HepG2 (cell line): ENCODE results near the gene FHL3. TPM values are rescaled to one million over a fixed set of nuclear protein-coding genes. Genes with fewer than 3 reads are reported as not detected.

ENCODE experiments used
- ATAC-seq: fragments of 200-7000 bp; cut with Tn5 transposase; 3 replicates; pipeline ENCODE4 v1.9.1; 2020; ENCODE audit warnings: mild to moderate bottlenecking, moderate library complexity
- BruUV-seq: library from RNA; stranded (reverse); fragments of 400-500 nt; replicated peaks from 2 replicates; lab custom pipeline; 2021; lab: Mats Ljungman, UMichigan
- CTCF ChIA-PET: fragments of 300-600 bp; formaldehyde crosslinking; extraction: SDS; loops from one replicate; lab custom pipeline; 2021; ENCODE audit warnings: low total read pairs, inconsistent platforms, low intra/inter-chr PET ratio; lab: Yijun Ruan, JAX
- POLR2A ChIA-PET: fragments of 350-600 bp; sonication (Branson Sonifier 250); formaldehyde crosslinking; loops from one replicate; lab custom pipeline; 2020; ENCODE audit warnings: antibody characterized with exemption, inconsistent platforms; lab: Yijun Ruan, JAX
- DNase-seq: peaks from one replicate; pipeline ENCODE4 v3.0.0-alpha.2; 2015; ENCODE audit warnings: low spot score
- FAIRE-seq: peaks from 3 replicates; lab custom pipeline; 2011; peaks lifted over from hg19 to GRCh38; lab: Jason Lieb, UNC
- H2AFZ ChIP-seq: one replicate; pipeline ENCODE4 v1.6.1; 2011; ENCODE audit warnings: low read length, inconsistent platforms
- H3K27ac ChIP-seq: fragments of 300-600 bp; 3 replicates; pipeline ENCODE4 v1.8.0; 2011; ENCODE audit warnings: mixed run types, mild to moderate bottlenecking, mixed read lengths, low read length, inconsistent platforms; ENCODE audit not compliant: insufficient read depth; ENCODE audit errors: extremely low read length
- H3K27me3 ChIP-seq, 2 experiments: fragments of 200-600 bp in 1 of 2; 2 replicates in 1 of 2; 3 replicates in 1 of 2; pipeline versions ENCODE4 v1.6.0 to v1.8.0; 2011; ENCODE audit warnings: low read length in 2 of 2, mild to moderate bottlenecking in 2 of 2, moderate library complexity in 2 of 2, inconsistent platforms in 1 of 2; ENCODE audit not compliant: insufficient read depth in 2 of 2, control insufficient read depth in 1 of 2
- H3K36me3 ChIP-seq, 2 experiments: fragments of 200-600 bp in 1 of 2; replicated peaks in 1 of 2; 2 replicates in 1 of 2; 3 replicates in 1 of 2; pipeline versions ENCODE4 v1.5.1 to v1.8.0; 2011; ENCODE audit warnings: low read length in 2 of 2, inconsistent platforms in 1 of 2; ENCODE audit not compliant: insufficient read depth in 2 of 2, control insufficient read depth in 1 of 2
- H3K4me1 ChIP-seq: 2 replicates; pipeline ENCODE4 v1.5.1; 2012; ENCODE audit warnings: low read length, inconsistent platforms; ENCODE audit not compliant: insufficient read depth
- H3K4me2 ChIP-seq: 2 replicates; pipeline ENCODE4 v1.6.0; 2011; ENCODE audit warnings: low read depth, low read length, inconsistent platforms
- H3K4me3 ChIP-seq, 3 experiments: fragments of 200-600 bp in 1 of 3; sonication (generic), shearing (Covaris generic) in 1 of 3; replicated peaks in 1 of 3; 2 replicates each; pipeline ENCODE4 v1.5.1; 2011 to 2016; ENCODE audit warnings: low read length in 3 of 3, inconsistent platforms in 2 of 3, low read depth in 2 of 3, mild to moderate bottlenecking in 2 of 3, control low read depth in 1 of 3, mixed read lengths in 1 of 3; ENCODE audit not compliant: insufficient read depth in 1 of 3
- H3K79me2 ChIP-seq: one replicate; pipeline ENCODE4 v1.6.1; 2011; ENCODE audit warnings: low read length, inconsistent platforms; ENCODE audit not compliant: insufficient read depth
- H3K9ac ChIP-seq: 2 replicates; pipeline ENCODE4 v1.6.0; 2011; ENCODE audit warnings: mild to moderate bottlenecking, low read depth, low read length, inconsistent platforms; ENCODE audit not compliant: insufficient read depth
- H3K9me3 ChIP-seq: 2 replicates; pipeline ENCODE4 v1.5.1; 2012; ENCODE audit warnings: mild to moderate bottlenecking, low read length
- H4K20me1 ChIP-seq: 2 replicates; pipeline ENCODE4 v1.6.0; 2011; ENCODE audit warnings: inconsistent platforms, mild to moderate bottlenecking, low read length, moderate library complexity; ENCODE audit not compliant: insufficient read depth
- AGO1 ChIP-seq: fragments of 200-400 bp; formaldehyde crosslinking; IDR thresholded peaks from 2 replicates; pipeline ENCODE4 v1.6.1; 2017; ENCODE audit warnings: mild to moderate bottlenecking, low read depth, low read length, moderate library complexity; ENCODE audit not compliant: poor library complexity, severe bottlenecking
- MEF2D ChIP-seq: sonication (generic); formaldehyde crosslinking; IDR thresholded peaks from 2 replicates; pipeline ENCODE4 v1.5.1; 2020; ENCODE audit warnings: mild to moderate bottlenecking, missing genetic modification reagents
- MTF1 ChIP-seq: sonication (generic); formaldehyde crosslinking; IDR thresholded peaks from 2 replicates; pipeline ENCODE4 v1.5.0; 2020; ENCODE audit warnings: missing genetic modification reagents
- TCF7L2 ChIP-seq: IDR thresholded peaks from 2 replicates; pipeline ENCODE4 v1.6.1; 2011; ENCODE audit warnings: mild to moderate bottlenecking, low read depth, low read length, moderate library complexity
- ZBTB42 ChIP-seq: sonication (generic); formaldehyde crosslinking; IDR thresholded peaks from 2 replicates; pipeline ENCODE4 v1.5.0; 2020; ENCODE audit warnings: mild to moderate bottlenecking, missing genetic modification reagents
- ZFYVE20 ChIP-seq: sonication (generic); formaldehyde crosslinking; IDR thresholded peaks from 2 replicates; pipeline ENCODE4 v1.8.0; 2023; ENCODE audit warnings: low read depth, mild to moderate bottlenecking, moderate library complexity, missing genetic modification reagents, borderline replicate concordance
- ZNF143 ChIP-seq: sonication (generic); formaldehyde crosslinking; IDR thresholded peaks from 2 replicates; pipeline ENCODE4 v1.4.0; 2020; ENCODE audit warnings: missing genetic modification reagents
- ZNF614 ChIP-seq: IDR thresholded peaks from 2 replicates; pipeline ENCODE4 v1.6.1; 2018; ENCODE audit warnings: missing biosample characterization, missing genetic modification reagents, inconsistent platforms, borderline replicate concordance
- WGBS: methylation state at CpG from one replicate; pipeline ENCODE4 v1.1.6; 2017; ENCODE audit warnings: low lambda C conversion rate; 5-methylcytosine and 5-hydroxymethylcytosine counted together
- in situ Hi-C: cut with HindIII; loops from 2 replicates; pipeline ENCODE4 v1.10.0; 2017; ENCODE audit warnings: low pct_unique_long_range_greater_than_20kb; ENCODE audit not compliant: extremely low pct_ligation_motif_present
- intact Hi-C: fragments of 100-400 bp; cut with micrococcal nuclease; formaldehyde crosslinking; loops from one replicate; pipeline ENCODE4 v1.10.0; 2022; ENCODE audit not compliant: unreplicated experiment
- polyA plus RNA-seq, 8 experiments: library from polyadenylated mRNA; depleted of rRNA in 3 of 8; stranded (reverse) in 7 of 8; unstranded in 1 of 8; fragments of >200 nt; fragmentation: Illumina TruSeq in 4 of 8; extraction: Trizol in 4 of 8; gene quantifications; 2 replicates each; pipeline versions ENCODE4 v1.2.1 to v1.2.3, GENCODE V29; 2011 to 2016; ENCODE audit warnings: low read depth in 4 of 8, missing spikeins in 1 of 8, mixed read lengths in 1 of 8; ENCODE audit not compliant: insufficient read depth in 1 of 8
- total RNA-seq, 5 experiments: library from RNA; depleted of rRNA; stranded (reverse); fragments of >200 nt; fragmentation: Illumina TruSeq; extraction: Trizol; gene quantifications; 2 replicates each; pipeline ENCODE4 v1.2.3, GENCODE V29; 2016; ENCODE audit warnings: low read depth in 1 of 5
- TF ChIP-seq, protein P1 (sequence below): sonication (generic); formaldehyde crosslinking; IDR thresholded peaks from 2 replicates; pipeline ENCODE4 v1.5.1; 2020; ENCODE audit warnings: mild to moderate bottlenecking, missing genetic modification reagents, moderate library complexity

Gene FHL3
- total and polyA plus RNA-seq, 2 of the 13 experiments (the other 11 are each of a cell fraction or from before 2014, with no cell fraction given) = 2.8 to 6.6 TPM

- TF ChIP-seq, protein P1, sequence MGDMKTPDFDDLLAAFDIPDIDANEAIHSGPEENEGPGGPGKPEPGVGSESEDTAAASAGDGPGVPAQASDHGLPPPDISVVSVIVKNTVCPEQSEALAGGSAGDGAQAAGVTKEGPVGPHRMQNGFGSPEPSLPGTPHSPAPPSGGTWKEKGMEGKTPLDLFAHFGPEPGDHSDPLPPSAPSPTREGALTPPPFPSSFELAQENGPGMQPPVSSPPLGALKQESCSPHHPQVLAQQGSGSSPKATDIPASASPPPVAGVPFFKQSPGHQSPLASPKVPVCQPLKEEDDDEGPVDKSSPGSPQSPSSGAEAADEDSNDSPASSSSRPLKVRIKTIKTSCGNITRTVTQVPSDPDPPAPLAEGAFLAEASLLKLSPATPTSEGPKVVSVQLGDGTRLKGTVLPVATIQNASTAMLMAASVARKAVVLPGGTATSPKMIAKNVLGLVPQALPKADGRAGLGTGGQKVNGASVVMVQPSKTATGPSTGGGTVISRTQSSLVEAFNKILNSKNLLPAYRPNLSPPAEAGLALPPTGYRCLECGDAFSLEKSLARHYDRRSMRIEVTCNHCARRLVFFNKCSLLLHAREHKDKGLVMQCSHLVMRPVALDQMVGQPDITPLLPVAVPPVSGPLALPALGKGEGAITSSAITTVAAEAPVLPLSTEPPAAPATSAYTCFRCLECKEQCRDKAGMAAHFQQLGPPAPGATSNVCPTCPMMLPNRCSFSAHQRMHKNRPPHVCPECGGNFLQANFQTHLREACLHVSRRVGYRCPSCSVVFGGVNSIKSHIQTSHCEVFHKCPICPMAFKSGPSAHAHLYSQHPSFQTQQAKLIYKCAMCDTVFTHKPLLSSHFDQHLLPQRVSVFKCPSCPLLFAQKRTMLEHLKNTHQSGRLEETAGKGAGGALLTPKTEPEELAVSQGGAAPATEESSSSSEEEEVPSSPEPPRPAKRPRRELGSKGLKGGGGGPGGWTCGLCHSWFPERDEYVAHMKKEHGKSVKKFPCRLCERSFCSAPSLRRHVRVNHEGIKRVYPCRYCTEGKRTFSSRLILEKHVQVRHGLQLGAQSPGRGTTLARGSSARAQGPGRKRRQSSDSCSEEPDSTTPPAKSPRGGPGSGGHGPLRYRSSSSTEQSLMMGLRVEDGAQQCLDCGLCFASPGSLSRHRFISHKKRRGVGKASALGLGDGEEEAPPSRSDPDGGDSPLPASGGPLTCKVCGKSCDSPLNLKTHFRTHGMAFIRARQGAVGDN (CRISPR knock-in tag) = peak; percentile 48; the same call in 1 of the 2 replicates
- TF ChIP-seq AGO1 (no peak), MEF2D (no peak)
Measured at GRCh38 chr1:37998913-37999429, 6.3 kb downstream of the FHL3 start (continued).

GRCh38 chr1:37998089-37998808, 7.1 kb downstream of the FHL3 start:
- FAIRE-seq = no peak
- 100% methylated on average over 6 of the region's 9 CpGs for WGBS
- ChIA-PET POLR2A (interaction anchor here (1.1 kb wide), 1 partner anchor 8 kb away, joined by 9 read pairs; no protein-coding TSS in a partner anchor), CTCF (no interaction called here)
- Histone ChIP-seq H4K20me1 (no peaks in the 10 kb centered on the region), H2AFZ (no peak overlapping the region), H3K4me1 (peaks cover 41% of the 10 kb centered on the region), H3K9ac (no peak overlapping the region), H3K36me3 (peaks cover 8 to 15% of the 10 kb centered on the region in 2 experiments), H3K27ac (no peak overlapping the region), H3K9me3 (no peaks in the 10 kb centered on the region)
- no peak for DNase-seq
- in situ Hi-C loops = no loop called here
- no peak for ATAC-seq
- TF ChIP-seq MTF1 (CRISPR knock-in tag) = no peak
- TF ChIP-seq ZNF143 = no peak
- TF ChIP-seq ZFYVE20 = no peak
- no peak for TF ChIP-seq TCF7L2
- no peak for TF ChIP-seq ZNF614 (CRISPR knock-in tag)
- no peak for TF ChIP-seq ZBTB42 (CRISPR knock-in tag)
- TF ChIP-seq, all 625 proteins: peak for 0
- no peak overlapping the region for H3K4me2 ChIP-seq
- intact Hi-C loops = no loop called here
- H3K79me2 ChIP-seq = peaks cover 5% of the 10 kb centered on the region
- H3K4me3 ChIP-seq = no peak overlapping the region
- BruUV-seq = no TSS peak
- H3K27me3 ChIP-seq = no peaks in the 10 kb centered on the region
